Measurements from ENCODE around the gene PLCB1. TPM values are rescaled to one million over a fixed set of nuclear protein-coding genes. Genes with fewer than 3 reads are reported as not detected.
"Not testable (repeated sequence)": the region's sequence is repeated elsewhere in the genome, so short reads cannot be mapped to it uniquely, and the experiment has no call there.

Gene PLCB1
- total RNA-seq, 2 experiments from 2014 or later: 0.63 to 1.5 TPM

GRCh38 chr20:8627340-8628004 is 495.4 kb downstream of the PLCB1 start:
- H3K36me3 Mint-ChIP-seq (ENCODE audit: low read depth): no peaks in the 10 kb centered on the region
- no peaks in the 10 kb centered on the region for H3K4me1 Mint-ChIP-seq (ENCODE audit: low read depth)
- ChIA-PET CTCF (no interaction called here), POLR2A (no interaction called here)
- no peak for ATAC-seq
- no peaks in the 10 kb centered on the region for H3K27me3 Mint-ChIP-seq (ENCODE audit: low read depth)
- no peak for DNase-seq
- no peak overlapping the region for H3K27ac Mint-ChIP-seq
- no peak overlapping the region for H3K4me3 Mint-ChIP-seq
- H3K9me3 Mint-ChIP-seq (ENCODE audit: insufficient read depth): no peaks in the 10 kb centered on the region

- Mint-ChIP-seq H3K4me1 (ENCODE audit: low read depth) (no peaks in the 10 kb centered on the region), H3K27me3 (ENCODE audit: low read depth) (no peaks in the 10 kb centered on the region), H3K27ac (no peak overlapping the region), H3K36me3 (ENCODE audit: low read depth) (no peaks in the 10 kb centered on the region), H3K9me3 (ENCODE audit: insufficient read depth) (no peaks in the 10 kb centered on the region), H3K4me3 (no peak overlapping the region)
- no peak for ATAC-seq
- ChIA-PET POLR2A (no interaction called here), CTCF (no interaction called here)
- DNase-seq: no peak
Observed at GRCh38 chr20:8631271-8631670, 499.2 kb downstream of the PLCB1 start.

- ChIA-PET CTCF (no interaction called here), POLR2A (no interaction called here)
- no peaks in the 10 kb centered on the region for H3K27me3 Mint-ChIP-seq (ENCODE audit: low read depth)
- DNase-seq (no peak), ATAC-seq (no peak)
- no peaks in the 10 kb centered on the region for H3K36me3 Mint-ChIP-seq (ENCODE audit: low read depth)
- no peaks in the 10 kb centered on the region for H3K9me3 Mint-ChIP-seq (ENCODE audit: insufficient read depth)
- H3K4me3 Mint-ChIP-seq: no peak overlapping the region
- H3K27ac Mint-ChIP-seq: no peak overlapping the region
- no peaks in the 10 kb centered on the region for H3K4me1 Mint-ChIP-seq (ENCODE audit: low read depth)
Observed at GRCh38 chr20:8633366-8633765, 501.3 kb downstream of the PLCB1 start.

GRCh38 chr20:8635048-8635572 is 503.0 kb downstream of the PLCB1 start:
- Mint-ChIP-seq H3K4me3 (no peak overlapping the region), H3K36me3 (ENCODE audit: low read depth) (no peaks in the 10 kb centered on the region), H3K9me3 (ENCODE audit: insufficient read depth) (no peaks in the 10 kb centered on the region), H3K27ac (no peak overlapping the region), H3K4me1 (ENCODE audit: low read depth) (no peaks in the 10 kb centered on the region), H3K27me3 (ENCODE audit: low read depth) (no peaks in the 10 kb centered on the region)
- CTCF ChIA-PET: no interaction called here
- ATAC-seq: no peak
- POLR2A ChIA-PET: no interaction called here
- no peak for DNase-seq

- Mint-ChIP-seq H3K27me3 (ENCODE audit: low read depth) (no peaks in the 10 kb centered on the region), H3K36me3 (ENCODE audit: low read depth) (no peaks in the 10 kb centered on the region), H3K4me3 (no peak overlapping the region), H3K4me1 (ENCODE audit: low read depth) (no peaks in the 10 kb centered on the region), H3K9me3 (ENCODE audit: insufficient read depth) (no peaks in the 10 kb centered on the region), H3K27ac (no peak overlapping the region)
- ChIA-PET CTCF (no interaction called here), POLR2A (no interaction called here)
- no peak for DNase-seq
- no peak for ATAC-seq
Observed at GRCh38 chr20:8635837-8636236, 503.8 kb downstream of the PLCB1 start.

GRCh38 chr20:8639112-8639778 is 507.2 kb downstream of the PLCB1 start:
- no peak overlapping the region for H3K4me3 Mint-ChIP-seq
- ATAC-seq: no peak
- no peak for DNase-seq
- no peaks in the 10 kb centered on the region for H3K36me3 Mint-ChIP-seq (ENCODE audit: low read depth)
- CTCF ChIA-PET: no interaction called here
- POLR2A ChIA-PET: no interaction called here
- no peak overlapping the region for H3K27ac Mint-ChIP-seq
- no peaks in the 10 kb centered on the region for H3K4me1 Mint-ChIP-seq (ENCODE audit: low read depth)
- H3K27me3 Mint-ChIP-seq (ENCODE audit: low read depth): no peaks in the 10 kb centered on the region
- H3K9me3 Mint-ChIP-seq (ENCODE audit: insufficient read depth): no peaks in the 10 kb centered on the region

GRCh38 chr20:8640461-8640860 is 508.4 kb downstream of the PLCB1 start:
- H3K9me3 Mint-ChIP-seq (ENCODE audit: insufficient read depth): no peaks in the 10 kb centered on the region
- no peaks in the 10 kb centered on the region for H3K36me3 Mint-ChIP-seq (ENCODE audit: low read depth)
- ATAC-seq: no peak
- H3K4me1 Mint-ChIP-seq (ENCODE audit: low read depth): no peaks in the 10 kb centered on the region
- no peak for DNase-seq
- no peak overlapping the region for H3K27ac Mint-ChIP-seq
- H3K4me3 Mint-ChIP-seq: no peak overlapping the region
- no peaks in the 10 kb centered on the region for H3K27me3 Mint-ChIP-seq (ENCODE audit: low read depth)
- ChIA-PET POLR2A (no interaction called here), CTCF (no interaction called here)

- DNase-seq: no peak
- no peak for ATAC-seq
- H3K27ac Mint-ChIP-seq: no peak overlapping the region
- no peaks in the 10 kb centered on the region for H3K9me3 Mint-ChIP-seq (ENCODE audit: insufficient read depth)
- no peaks in the 10 kb centered on the region for H3K4me1 Mint-ChIP-seq (ENCODE audit: low read depth)
- ChIA-PET POLR2A (no interaction called here), CTCF (no interaction called here)
- no peak overlapping the region for H3K4me3 Mint-ChIP-seq
- H3K27me3 Mint-ChIP-seq (ENCODE audit: low read depth): no peaks in the 10 kb centered on the region
- H3K36me3 Mint-ChIP-seq (ENCODE audit: low read depth): no peaks in the 10 kb centered on the region
Observed at GRCh38 chr20:8642247-8642646, 510.2 kb downstream of the PLCB1 start.

- H3K27me3 Mint-ChIP-seq (ENCODE audit: low read depth); ATAC-seq; POLR2A ChIA-PET: not testable (repeated sequence)
Observed at GRCh38 chr20:8644468-8644867, 512.4 kb downstream of the PLCB1 start.

GRCh38 chr20:8645326-8645725 is 513.3 kb downstream of the PLCB1 start:
- H3K4me1 Mint-ChIP-seq (ENCODE audit: low read depth): peaks cover 9% of the 10 kb centered on the region

More at GRCh38 chr20:8644468-8644867, 512.4 kb downstream of the PLCB1 start:
- DNase-seq; H3K4me1 Mint-ChIP-seq (ENCODE audit: low read depth); H3K4me3 Mint-ChIP-seq; H3K9me3 Mint-ChIP-seq (ENCODE audit: insufficient read depth); CTCF ChIA-PET; H3K27ac Mint-ChIP-seq; H3K36me3 Mint-ChIP-seq (ENCODE audit: low read depth): not testable (repeated sequence)

GRCh38 chr20:8646033-8646441 is 514.0 kb downstream of the PLCB1 start:
- Mint-ChIP-seq H3K27me3 (ENCODE audit: low read depth) (no peaks in the 10 kb centered on the region), H3K36me3 (ENCODE audit: low read depth) (no peaks in the 10 kb centered on the region), H3K9me3 (ENCODE audit: insufficient read depth) (no peaks in the 10 kb centered on the region), H3K4me3 (no peak overlapping the region), H3K4me1 (ENCODE audit: low read depth) (peaks cover 9% of the 10 kb centered on the region), H3K27ac (no peak overlapping the region)
- POLR2A ChIA-PET: no interaction called here
- no peak for DNase-seq
- no peak for ATAC-seq
- CTCF ChIA-PET: no interaction called here

More at GRCh38 chr20:8645326-8645725, 513.3 kb downstream of the PLCB1 start:
- ATAC-seq (no peak), DNase-seq (no peak)
- no peaks in the 10 kb centered on the region for H3K9me3 Mint-ChIP-seq (ENCODE audit: insufficient read depth)
- POLR2A ChIA-PET: no interaction called here
- CTCF ChIA-PET: no interaction called here
- H3K27me3 Mint-ChIP-seq (ENCODE audit: low read depth): no peaks in the 10 kb centered on the region
- H3K4me3 Mint-ChIP-seq: no peak overlapping the region
- no peaks in the 10 kb centered on the region for H3K36me3 Mint-ChIP-seq (ENCODE audit: low read depth)
- no peak overlapping the region for H3K27ac Mint-ChIP-seq

- POLR2A ChIA-PET: no interaction called here
- Mint-ChIP-seq H3K9me3 (ENCODE audit: insufficient read depth) (no peaks in the 10 kb centered on the region), H3K36me3 (ENCODE audit: low read depth) (no peaks in the 10 kb centered on the region), H3K27ac (no peak overlapping the region), H3K4me3 (no peak overlapping the region), H3K27me3 (ENCODE audit: low read depth) (no peaks in the 10 kb centered on the region), H3K4me1 (ENCODE audit: low read depth) (peaks cover 9% of the 10 kb centered on the region)
- CTCF ChIA-PET: no interaction called here
- no peak for ATAC-seq
- no peak for DNase-seq
Observed at GRCh38 chr20:8646716-8647115, 514.6 kb downstream of the PLCB1 start.

Data from activated CD8-positive, alpha-beta T cell treated with anti-CD3 and anti-CD28 coated beads, Interleukin-2, amount 10 ng/mL, durations not matched to agents 7 days and 5 days (primary cell).